GM21528 (cell line): ENCODE measurements around the gene NNMT.
"Not testable (repeated sequence)": the region's sequence is repeated elsewhere in the genome, so short reads cannot be mapped to it uniquely, and the experiment has no call there.

Experiments
- ATAC-seq: cut with Tn5 transposase; IDR thresholded peaks from one replicate; pipeline ENCODE4 v1.9.1; 2021; ENCODE audit warnings: mild to moderate bottlenecking, moderate library complexity; ENCODE audit not compliant: unreplicated experiment, low FRiP score

The NNMT gene

DNA sequence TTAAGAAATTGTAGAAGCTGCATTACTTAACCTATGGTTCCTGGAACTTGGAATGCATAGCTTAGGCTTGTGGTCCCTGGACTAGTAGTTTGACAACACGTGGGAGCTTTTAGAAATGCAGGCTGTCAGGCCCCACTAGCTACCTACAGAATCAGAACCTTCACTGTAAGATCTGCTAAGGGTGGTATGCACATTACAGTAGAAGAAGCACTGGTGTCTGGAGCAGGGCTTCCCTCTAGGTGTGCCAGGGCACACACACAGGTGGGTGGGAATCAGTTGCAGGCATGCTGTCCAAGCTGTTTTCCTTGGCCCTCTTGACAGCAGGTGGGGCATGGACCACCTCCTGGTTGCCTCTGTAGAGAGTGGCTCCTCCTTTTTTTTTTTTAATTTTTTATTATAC is 8.8 kb downstream of the NNMT start:
- ATAC-seq: no peak

DNA sequence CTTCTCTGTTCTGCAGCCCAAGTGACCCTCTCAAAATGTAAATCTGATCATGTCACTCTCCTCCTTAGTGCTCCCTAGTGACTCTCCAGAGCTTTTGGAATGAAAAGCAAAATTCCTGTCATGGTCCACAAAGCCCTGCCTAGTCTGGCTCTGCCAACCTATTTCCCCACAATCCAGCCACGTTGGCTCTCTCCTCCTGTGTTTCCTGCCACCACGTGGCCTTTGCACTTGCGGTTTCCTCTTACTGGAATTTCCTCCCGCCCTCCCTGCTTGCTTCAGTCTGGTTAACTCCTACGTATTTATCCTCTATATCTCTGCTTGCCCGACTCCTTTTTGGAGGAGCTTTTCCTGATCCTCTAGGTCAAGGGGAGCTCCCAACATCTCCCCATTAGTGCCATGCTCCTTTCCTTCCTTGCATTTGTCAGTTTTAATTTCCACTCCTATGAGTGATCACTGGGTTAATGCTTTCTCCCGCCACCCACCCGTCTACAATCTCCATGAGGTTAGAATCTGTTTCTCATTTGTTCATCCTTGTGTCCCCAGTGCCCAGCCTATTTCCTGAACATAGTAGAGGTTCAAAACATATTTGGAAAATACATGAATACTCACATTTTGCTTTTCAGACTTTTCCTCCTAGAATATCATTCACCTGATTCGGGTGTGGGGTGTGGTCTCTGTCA is 11.5 kb downstream of the NNMT start:
- ATAC-seq: no peak

DNA sequence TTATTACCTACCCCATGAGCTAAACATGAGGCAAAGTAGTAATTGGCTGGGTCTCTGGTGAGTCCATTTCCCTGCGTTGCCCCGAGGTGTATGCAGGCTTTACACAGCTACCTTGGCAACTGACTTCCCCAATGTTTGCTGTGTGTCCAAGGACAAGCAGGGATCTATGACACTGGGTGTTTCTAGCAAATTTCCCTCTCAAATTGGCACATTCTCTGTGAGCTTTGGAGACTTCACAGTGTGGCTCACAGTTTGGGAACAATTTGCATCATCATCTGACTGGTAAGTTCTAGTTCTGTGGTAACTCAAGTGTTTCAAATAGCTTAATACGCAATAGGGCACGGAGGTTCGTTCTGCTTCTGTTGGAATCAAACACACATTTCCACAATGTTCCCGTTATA is 12.5 kb downstream of the NNMT start:
- ATAC-seq: no peak

DNA sequence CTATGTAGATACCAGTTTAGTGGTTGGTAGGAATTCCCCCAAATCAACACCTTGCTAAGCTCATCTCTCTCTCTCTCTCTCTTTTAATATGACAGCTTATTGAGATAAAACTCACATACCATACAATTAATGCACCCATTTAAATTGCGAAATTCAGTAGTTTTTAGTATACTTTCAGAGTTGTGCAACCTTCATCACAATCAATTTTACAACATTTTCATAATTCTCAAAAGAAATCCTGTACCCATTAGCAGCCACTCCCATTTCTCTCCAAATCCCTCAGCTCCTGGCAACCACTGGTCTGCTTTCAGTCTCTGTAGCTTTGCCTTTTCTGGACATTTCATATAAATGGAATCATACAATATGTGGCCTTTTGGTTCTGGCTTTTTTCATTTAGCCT is 13.3 kb downstream of the NNMT start:
- ATAC-seq: no peak

DNA sequence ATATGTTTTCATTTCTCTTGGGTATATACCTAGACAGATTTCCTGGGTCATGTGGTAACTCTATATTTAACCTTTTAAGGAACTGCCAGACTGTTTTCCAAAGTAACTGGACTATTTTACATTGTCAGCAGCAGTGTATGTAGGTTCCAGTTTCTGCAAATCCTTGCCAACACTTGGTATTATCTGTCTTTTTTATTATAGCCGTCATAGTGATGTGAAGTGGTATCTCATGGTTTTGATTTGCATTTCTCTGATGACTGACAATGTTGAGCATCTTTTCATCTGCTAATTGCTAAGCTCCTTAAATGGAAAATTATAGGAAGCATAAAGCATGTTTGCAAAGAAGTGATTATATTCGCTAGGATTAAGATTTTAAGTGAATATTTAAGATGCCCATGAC is 13.9 kb downstream of the NNMT start:
- no peak for ATAC-seq

DNA sequence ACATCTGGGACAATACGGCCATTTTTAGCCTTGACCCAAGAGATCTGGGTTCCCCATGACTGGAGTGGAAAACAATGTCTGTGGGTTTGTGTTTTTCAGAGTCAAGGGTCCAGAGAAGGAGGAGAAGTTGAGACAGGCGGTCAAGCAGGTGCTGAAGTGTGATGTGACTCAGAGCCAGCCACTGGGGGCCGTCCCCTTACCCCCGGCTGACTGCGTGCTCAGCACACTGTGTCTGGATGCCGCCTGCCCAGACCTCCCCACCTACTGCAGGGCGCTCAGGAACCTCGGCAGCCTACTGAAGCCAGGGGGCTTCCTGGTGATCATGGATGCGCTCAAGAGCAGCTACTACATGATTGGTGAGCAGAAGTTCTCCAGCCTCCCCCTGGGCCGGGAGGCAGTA is 15.7 kb downstream of the NNMT start:
- ATAC-seq: no peak

DNA sequence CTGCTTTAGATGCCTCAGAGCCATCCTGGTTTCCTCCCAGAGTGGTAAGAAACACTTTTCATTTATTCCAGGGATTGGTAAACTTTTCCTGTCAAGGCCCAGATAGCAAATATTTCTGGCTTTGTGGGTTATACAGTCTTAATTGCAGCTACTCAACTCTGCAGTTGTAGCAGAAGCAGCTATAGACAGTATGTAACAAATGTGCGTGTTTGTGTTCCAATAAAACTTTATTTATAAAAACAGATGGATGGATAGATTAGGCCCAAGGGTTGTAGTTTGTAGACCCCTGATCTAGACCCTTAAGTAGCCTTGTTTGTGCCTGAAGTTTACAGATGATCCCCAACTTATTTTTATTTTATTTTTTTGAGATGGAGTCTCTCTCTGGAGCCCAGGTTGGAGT is 17.9 kb downstream of the NNMT start:
- no peak for ATAC-seq

DNA sequence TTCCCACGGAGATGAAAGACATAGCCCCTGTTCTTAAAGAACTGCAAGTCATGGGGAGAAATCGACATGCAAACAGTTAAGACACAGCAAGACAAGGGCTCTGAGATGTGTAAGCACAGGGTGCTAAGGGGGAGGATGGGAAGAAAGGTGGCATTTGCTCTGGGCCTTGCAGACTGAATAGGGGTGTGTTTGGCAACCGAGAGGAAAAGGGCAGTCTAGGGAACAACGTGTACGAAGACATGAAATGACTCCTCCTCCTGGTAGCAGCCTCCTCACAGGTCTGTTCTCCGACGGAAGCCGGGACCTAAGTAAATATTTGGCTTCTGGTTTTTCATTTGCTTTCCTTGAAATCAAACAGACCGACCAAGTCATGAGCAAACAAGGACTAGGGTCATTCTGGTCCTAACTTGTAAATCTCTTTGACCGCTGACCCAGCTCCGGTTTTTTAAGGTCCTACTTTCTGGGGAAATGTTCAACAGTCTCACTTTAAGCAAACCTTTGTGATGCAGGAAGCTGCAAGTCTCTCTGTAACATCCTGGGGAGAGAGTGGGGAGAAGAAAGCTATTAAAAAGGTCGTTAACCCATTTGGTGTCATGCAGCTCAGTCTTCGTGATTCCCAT is 19.7 kb downstream of the NNMT start:
- no peak for ATAC-seq

DNA sequence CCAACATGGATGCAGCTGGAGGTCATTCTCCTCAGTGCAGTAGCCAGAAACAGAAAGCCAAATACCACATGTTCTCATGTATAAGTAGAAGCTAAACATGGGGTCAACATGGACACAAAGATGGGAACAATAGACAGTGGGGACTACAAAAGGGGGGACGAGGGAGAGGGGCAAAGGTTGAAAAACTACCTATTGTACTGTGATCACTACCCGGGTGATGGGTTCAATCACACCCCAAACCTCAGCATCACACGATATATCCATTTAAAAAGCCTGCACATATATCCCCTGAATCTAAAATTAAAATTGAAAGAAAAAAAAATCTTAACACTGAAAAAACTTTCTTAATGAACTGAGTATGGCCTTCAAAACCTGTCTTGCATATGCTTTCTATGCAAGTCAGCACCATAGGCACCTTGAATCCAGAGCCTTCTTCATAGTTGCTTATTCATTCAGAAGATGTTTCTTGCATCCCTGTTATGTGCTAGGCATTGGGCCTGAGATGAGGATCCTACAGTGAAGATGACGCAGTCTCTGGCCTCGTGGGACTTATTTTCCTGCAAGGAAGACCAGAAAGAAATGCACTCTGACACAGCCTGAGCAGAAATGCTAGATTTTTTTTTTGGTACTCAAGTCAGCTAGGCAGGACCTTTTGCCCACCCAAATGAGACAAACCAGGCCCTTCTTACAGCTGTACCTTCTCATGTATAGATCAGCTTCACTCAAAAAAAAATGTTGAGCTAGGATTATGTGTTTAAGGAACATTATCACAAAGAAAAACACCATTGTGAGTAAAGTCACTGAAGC is 21.0 kb downstream of the NNMT start:
- ATAC-seq: no peak

DNA sequence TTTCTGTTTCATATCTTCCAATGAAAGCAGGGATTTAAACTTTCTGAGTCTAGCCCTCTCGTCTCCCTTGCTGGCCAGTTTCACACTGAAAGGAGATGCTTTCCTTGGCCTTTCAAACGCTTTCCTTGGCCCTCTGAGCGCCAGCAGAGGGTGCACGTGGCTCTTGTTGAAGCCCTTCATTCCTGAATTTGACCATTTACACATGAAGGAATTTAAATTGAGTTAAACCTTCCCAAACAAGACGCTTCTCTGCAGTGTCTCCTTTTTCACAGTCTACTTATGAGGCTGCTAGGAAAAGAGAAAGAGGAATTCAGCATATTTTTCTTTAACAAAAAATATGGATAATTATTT is 21.6 kb downstream of the NNMT start:
- ATAC-seq: no peak

DNA sequence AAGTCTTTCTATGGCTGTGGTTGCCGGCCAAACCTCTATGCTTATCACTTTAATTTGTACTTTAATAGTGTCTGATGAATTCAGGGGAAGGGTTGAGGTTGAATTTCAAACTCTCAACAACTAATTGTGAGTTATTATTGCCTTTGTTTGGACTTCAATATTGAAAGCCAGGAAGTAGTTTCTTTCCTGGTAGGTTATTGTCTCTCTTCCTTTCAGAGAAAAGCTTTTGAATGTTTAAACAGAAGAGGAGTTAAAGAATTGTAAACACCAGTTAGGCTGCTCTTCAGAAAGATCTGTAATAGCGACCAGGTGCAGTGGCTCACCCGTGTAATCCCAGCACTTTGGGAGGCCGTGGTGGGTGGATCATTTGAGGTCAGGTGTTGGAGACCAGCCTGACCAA is 22.2 kb downstream of the NNMT start:
- no peak for ATAC-seq

DNA sequence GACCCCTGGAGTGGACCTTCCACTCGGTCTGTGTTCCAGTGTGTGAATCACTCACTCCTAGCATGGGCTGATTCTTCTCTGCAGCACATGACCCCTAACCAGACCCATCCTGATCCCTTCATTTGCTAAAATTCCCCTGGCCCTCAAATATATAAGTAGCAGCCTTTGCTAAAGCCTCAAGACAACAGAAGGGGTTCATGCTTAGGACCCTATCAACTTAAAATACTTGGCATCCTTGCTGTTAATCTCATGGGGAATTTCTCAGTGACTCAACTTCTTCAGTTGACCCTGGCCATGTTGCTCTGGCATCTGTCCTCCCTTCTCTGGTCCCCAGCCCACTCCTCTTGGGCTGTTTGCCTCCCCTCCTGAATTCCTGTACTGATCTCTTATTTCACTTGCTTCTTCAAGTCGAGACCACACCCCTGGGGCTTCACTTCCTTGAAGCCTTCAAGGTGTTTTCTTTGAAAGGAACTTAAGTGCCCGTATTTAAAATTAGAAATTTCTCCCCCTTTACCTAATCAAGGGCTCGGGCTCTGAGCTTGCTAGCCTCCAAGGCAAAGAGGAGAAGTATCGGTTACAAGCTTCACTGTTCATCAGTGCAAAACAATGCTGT is 23.6 kb downstream of the NNMT start:
- ATAC-seq: no peak

DNA sequence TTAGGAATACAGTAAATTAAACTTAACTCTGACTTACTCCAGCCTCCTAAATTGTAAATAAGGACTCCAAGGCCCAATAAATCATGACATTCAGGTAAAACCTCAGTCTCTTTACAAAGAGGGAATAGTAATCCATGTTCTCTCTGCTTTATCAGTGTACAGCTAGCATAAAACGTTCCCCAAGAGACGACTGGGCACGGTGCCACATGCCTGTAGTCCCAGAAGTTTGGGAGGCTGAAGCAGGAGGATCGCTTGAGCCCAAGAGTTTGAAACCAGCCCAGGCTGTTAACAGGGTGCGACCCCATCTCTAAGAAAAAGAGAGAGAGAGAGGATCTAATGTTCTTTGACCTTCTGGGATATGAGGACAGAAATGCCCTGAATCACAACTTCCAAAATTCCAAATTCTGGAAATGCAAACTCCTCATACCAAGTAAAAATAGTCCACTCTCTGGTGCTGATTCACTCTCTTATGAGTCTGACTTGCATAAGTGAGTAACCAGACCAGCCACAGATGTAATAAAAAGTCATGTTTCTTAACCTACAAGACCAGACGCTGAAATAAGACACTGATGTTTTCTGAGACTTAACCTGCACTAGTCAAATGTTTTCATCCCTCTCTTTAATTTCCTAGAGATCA is 25.5 kb downstream of the NNMT start:
- ATAC-seq: no peak

DNA sequence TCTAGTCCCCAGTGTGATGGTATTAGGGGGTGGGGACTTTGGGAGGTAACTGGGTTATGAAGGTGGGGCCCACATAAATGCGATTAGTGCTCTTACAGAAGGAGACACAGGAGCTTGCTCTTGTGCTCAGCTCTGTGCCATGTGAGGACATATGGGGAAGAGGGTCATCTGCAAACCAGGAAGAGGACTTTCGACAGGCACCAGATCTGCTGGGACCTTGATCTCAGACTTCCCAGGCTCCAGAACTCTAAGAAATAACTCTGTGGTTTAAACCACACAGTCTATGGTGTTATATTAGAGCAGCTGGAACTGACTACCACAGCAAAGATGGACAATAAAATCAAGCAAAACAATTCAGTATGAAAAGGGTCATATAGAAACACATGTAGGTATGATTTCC is 26.7 kb downstream of the NNMT start:
- ATAC-seq: no peak

DNA sequence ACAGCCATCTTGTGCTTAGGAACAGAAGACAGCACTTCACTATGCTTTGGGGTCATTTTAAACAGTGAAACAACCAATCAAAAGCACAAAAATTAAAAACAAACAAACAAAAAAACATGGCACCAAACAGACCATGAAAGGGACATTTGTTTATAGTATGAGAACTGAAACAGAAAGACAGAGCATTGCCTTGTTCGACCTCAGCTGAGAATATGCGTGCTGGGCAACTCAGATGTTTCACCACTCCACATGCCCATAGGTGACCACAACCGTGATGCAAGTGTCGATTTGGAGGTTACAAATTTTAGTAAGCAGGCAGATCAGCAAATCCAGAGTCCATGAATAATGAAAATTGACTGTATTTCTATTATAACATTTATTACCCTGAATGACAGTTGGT is 30.0 kb downstream of the NNMT start:
- no peak for ATAC-seq

DNA sequence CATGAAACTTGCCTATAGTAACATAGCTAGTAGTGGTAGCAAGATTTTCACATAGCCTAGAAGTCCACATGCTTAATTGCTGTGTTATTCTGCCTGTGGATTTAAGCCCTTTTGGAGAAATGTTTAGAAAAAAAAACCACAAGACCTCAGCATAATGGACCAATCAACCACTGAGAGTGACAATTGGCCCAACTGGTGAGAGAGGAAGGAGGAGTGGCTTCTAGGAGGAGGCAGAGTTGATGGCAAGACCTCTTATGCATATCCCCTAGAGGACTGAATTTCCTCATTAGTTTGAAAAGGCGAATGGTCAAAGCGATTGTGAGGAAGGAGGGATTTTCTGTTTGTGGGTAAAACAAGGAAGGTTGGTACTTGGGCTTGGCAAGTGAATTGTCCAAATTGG is 30.6 kb downstream of the NNMT start:
- ATAC-seq: no peak

DNA sequence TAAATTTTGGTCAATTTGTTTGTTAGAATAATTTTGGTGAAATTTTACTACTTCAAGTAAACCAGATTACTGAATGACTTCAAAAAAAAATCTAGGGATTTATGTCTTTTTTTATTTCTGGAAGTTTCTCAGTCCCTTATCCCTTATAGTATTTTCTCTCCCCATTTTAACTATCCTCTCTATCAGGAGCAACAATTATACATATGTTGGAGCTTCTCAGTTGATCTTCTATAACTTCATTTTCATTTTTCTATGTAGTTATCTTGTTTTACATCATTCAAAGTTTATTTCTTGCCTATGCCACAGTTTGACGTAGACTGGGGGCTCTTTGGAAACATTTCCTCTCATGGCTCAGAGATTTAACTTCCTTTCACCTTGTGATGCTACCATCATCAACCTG is 34.2 kb downstream of the NNMT start:
- ATAC-seq: no peak

DNA sequence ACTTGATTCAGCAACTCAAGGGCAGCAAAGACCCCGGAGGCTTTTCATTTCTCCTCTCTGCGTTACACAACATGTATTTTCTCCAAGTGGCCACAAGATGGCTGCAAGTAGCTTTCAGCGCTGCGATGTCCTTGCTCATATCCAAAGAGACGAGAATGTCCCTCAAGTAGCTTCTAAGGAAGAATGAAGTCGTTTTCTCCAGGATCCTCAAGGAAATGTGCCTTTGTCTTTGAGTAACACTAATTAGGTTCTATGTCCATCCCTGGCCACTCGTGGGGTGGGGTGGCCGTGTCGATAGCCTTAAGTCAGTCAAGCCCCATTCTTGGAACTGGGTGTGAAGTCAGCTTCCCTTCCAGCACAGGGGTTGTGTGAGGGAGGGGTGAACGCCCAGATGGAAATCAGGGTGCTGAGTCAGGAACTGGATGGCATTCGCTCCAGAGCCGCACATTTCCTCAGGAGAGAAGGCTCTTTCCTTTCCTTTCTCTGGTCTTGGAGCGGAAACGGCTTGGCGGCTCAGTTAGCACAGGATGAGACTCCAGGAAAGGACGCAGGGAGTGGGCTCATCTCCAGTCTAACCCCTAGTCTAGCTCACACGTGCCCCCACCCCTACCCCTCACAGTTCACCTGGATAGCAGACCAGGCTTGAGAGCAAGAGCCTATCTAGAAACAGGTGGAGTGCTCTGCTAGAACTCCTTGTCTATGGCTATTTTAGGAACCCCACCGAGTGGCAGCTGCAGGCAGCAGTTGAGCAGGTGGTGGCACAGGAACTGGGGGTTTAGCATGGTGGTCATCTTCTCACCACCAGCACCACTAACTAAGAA is 44.3 kb downstream of the NNMT start:
- ATAC-seq: no peak

DNA sequence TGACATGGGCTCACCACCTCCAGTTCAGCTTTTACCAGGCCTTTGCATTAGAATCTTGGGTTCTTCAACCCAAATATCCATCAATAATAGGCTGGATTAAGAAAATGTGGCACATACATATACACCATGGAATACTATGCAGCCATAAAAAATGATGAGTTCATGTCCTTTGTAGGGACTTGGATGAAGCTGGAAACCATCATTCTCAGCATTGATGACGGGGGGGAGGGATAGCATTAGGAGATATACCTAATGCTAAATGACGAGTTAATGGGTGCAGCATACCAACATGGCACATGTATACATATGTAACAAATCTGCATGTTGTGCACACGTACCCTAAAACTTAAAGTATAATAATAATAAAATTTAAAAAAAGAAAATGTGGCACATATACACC is 45.5 kb downstream of the NNMT start:
- not testable (repeated sequence) for ATAC-seq

DNA sequence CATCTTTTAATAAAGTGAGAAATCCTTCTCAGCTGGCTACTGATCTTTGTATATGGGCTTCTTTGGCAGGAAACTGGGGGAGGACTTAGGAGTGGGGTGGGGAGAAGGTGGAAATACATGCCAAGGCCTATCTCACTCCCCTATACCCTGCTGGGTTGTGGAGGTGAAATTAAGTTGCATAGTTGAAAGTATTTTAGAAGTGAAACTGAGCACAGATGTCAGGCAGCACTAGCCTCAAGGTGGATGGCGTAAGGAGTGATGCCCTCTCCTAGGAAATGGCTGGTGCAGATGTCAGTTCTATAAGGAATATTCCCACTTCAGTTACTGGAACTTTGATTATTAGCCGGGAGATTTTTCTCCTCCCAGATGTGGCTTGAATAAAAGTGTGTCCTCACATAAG is 46.3 kb downstream of the NNMT start:
- no peak for ATAC-seq
